ENCODE measurements around the gene CHEK1.

The CHEK1 gene

GRCh38 chr11:125627236-125627910 is 2.4 kb downstream of the CHEK1 start:
- DNase-seq = no peak

DNA sequence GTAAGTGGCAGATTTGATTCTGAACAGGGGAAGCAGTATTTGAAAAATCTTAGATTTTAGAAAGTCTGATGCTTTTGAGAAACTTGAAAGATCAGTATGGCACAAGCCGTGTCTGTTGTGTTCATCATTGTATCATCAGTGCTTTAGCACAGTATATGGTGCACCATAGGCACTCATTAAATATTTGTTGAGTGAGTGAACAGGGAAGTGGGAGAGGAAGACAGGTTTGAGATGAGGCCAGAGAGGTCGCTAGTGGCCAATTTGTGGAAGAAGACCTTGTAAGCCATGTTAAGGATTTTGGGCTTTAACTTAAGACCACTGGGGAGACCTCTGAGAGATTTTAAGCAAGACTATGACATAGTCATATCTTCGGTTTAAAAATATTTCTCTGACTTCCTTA is 12.9 kb downstream of the CHEK1 start:
- DNase-seq = no peak

GRCh38 chr11:125638315-125638714 is 13.4 kb downstream of the CHEK1 start:
- DNase-seq = no peak

- DNase-seq = no peak
Observed at GRCh38 chr11:125645871-125646270, 20.9 kb downstream of the CHEK1 start.

- no peak for DNase-seq
Observed at GRCh38 chr11:125649465-125650166, 24.7 kb downstream of the CHEK1 start.

GRCh38 chr11:125662689-125663088 is 37.7 kb downstream of the CHEK1 start:
- DNase-seq = no peak

- DNase-seq = no peak
Observed at GRCh38 chr11:125663910-125664309, 38.9 kb downstream of the CHEK1 start.

DNA sequence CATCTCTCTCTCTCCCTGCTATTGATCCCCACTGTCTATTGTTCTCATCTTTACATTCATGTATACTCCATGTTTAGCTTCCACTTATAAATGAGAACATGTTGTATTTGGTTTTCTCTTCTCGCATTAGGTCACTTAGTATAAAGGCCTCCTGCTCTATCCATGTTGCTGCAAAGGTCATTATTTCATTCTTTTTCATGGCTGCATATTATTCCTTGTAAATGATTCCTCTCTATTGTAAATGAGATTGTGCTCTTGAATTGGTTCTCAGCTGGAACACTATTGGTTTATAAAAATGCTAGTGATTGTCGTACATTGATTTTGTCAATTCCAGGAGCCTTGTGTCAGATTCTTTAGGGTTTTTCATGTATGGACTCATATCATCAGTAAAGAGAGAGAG is 42.2 kb downstream of the CHEK1 start:
- no peak for DNase-seq

DNA sequence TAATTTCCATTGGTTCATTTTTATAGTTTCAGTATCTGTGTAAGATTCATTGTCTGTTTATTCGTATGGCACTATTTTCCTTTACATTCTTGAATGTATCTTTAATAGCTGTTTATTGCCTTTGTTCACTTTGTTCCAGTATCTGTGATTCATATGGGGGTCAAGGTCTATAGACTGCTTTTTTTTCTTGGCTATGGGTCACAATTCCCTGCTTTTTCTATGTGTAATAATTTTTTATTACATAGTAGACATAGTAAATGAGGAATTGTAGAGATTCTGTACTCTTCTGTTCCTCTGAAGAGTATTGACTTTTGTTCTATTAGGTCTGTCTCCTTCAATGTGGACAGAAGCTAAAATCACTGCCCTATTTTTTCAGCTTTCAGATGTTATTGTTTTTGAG is 45.2 kb downstream of the CHEK1 start:
- no peak for DNase-seq

DNA sequence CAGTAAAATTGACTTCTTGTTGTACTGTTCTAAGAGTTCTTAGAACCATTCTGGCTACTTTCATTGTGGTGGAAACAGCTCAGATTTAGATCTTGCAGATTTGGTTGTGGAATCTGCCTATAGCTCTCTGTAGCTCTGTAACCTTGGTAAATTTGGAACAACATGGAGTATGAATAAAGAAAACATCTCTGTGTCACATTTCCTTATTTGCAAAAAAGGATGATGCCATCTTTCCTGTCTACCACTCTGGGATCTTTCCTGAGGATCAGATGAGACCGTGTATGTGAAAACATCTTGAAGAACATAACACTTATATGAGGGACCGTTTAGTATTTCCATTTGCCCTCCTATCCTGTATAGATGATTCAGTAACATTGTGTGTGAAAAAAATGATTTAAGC is 46.6 kb downstream of the CHEK1 start:
- no peak for DNase-seq

DNA sequence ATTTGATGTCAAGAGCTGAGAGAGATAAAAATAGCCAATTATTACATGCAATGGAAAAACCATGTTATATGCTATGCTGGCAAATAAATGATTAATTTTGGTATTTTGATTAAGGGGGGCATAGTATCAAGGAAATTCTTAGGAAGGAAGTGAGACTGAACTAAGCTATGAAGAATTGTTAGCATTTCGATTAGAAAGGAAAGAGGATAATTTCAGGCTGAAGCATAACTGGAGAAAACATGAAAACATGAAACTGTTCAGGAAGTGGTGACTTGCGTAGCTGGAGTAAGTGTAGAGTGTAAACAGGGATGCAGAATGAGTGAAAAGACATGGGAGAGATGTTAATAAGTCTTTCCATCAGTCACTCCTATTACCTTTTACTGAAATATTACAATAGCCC is 49.2 kb downstream of the CHEK1 start:
- DNase-seq = no peak

DNA sequence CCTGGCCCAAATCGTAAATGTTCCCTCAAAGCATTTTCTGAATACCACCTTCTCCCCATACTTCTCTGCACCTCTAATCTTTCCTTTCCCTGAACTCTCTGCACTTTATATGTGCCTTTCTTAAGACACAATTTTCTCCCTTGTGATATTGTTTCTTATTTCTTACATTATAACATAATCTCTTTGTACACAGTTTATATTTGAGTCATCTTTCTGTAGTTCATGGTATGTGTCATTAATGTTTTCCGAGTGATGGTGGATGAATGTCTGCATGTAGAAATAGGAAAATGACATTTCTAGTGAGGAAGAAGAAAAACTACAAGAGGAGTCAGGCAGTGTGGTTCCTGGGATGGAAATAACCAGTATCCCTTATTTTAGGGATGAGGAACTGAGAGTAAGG is 50.2 kb downstream of the CHEK1 start:
- DNase-seq = no peak

GRCh38 chr11:125679397-125679796 is 54.4 kb downstream of the CHEK1 start:
- DNase-seq = no peak

GRCh38 chr11:125679837-125680236 is 54.9 kb downstream of the CHEK1 start:
- DNase-seq = no peak

GRCh38 chr11:125680747-125681146 is 55.8 kb downstream of the CHEK1 start, which contains the start of gene ACRV1:
Gene ACRV1, minus strand, starts transcription at chr11:125680847. Its CDS starts 67 bp downstream, at chr11:125680780.
- DNase-seq = no peak

DNA sequence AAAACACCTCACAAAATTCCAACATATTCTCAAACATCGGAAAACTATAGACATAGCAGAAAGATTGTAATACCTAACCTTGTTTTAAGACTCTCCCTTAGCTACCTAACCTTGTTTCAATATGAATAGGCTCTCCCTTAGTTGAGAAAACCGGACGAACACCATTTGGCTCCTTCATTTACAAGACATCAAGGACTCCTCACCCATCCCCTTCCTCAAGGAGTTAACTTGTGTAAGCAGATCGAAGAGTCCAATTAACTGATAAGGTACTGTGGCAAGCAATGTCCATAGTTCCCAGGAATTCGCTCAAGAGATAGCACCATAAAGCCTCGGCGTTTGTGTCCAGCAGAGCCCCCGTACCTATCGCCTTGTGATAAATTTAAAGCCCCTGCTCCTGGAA is 60.3 kb downstream of the CHEK1 start:
- no peak for DNase-seq

GRCh38 chr11:125688066-125688465 is 63.1 kb downstream of the CHEK1 start:
- no peak for DNase-seq

DNA sequence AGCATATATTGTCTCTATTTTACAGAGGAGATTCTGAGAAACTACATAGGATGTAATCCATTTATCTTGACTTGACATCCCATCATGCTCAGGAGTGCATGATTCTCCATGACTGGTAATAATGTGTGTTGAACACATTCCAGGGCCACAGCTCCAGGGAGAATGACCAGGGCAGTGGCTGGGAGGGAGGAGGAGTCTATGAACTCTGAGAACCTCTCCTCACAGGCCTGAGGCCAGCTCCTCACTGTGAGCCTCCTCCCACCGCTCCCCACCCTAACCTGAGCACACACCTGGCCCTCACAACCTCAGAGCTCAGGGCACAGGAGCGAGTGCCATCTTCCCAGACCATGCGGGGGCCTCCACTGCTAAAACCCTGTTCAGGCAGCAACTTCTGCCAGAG is 63.7 kb downstream of the CHEK1 start:
- no peak for DNase-seq

DNA sequence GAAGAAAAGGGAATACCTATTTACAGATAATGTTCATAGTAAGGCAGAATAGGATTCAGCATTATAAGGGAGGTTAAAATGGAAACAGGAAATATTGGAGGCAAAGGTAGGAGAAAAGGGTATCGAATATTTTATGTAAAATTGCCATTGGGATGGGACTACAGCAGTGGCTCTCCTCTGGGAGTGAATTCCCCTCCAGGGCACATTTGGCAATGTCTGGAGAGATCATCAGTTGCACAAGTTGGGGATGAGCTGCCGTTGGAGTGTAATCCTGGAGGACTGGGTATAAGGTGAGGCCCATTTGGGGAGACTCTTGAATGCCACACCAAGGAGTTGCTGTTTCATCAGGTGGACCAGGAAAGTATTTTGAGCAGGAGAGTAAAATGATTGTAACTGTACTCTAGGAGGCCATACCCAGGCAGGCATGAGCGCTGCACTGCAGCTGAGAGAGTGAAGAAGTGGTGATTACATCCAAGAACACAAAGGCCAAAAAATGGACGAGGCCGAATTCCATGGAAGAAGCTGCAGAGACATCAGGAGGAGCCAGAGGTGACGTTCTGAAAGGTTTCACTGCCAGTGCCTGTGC is 64.4 kb downstream of the CHEK1 start:
- no peak for DNase-seq

DNA sequence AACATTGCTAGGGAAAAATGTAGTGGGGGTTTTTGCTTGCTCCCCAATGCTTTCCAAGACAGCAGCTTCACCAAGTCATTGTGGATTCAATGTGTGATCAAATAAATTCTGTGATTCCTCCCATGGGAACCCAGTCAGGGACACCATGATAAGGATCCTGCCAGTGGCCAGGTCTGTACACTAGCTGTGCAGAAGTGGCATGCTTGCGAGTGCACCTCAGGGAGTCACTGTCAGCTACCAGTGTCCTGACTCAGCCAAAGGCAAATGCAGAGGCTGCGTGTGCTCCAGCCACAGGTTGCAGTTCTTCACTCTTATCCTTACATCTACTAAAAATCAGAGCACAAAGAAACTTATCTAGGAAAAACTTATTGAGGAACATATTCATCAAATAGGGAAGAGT is 65.0 kb downstream of the CHEK1 start:
- DNase-seq = no peak

GRCh38 chr11:125692887-125693286 is 67.9 kb downstream of the CHEK1 start:
- no peak for DNase-seq

- DNase-seq = no peak
Observed at GRCh38 chr11:125694951-125695350, 70.0 kb downstream of the CHEK1 start.

GRCh38 chr11:125701018-125701610 is 76.2 kb downstream of the CHEK1 start:
- no peak for DNase-seq

Data from 8988T (cell line).